Measurements from ENCODE around the gene UGDH. TPM values are rescaled to one million over a fixed set of nuclear protein-coding genes. Genes with fewer than 3 reads are reported as not detected.

UGDH gene
- total and polyA plus RNA-seq, 2 of the 13 experiments (the other 11 are each of a cell fraction or from before 2014, with no cell fraction given): 99.0 to 384 TPM

GRCh38 chr4:39528061-39528465 is 824 bp upstream of the UGDH start (continued):
- TF ChIP-seq ZNF318 (CRISPR knock-in tag; IDR thresholded peaks at IDR 0.05) (0 out of 2 replicates have a peak, but pooled peaks have one; percentile 1), HINFP (CRISPR knock-in tag; IDR thresholded peaks at IDR 0.05; ENCODE audit: low read depth) (no peak), SCMH1 (CRISPR knock-in tag; IDR thresholded peaks at IDR 0.05; ENCODE audit: borderline replicate concordance) (no peak), PRMT3 (CRISPR knock-in tag; IDR thresholded peaks at IDR 0.05; ENCODE audit: borderline replicate concordance, low read depth) (0 out of 2 replicates have a peak, but pooled peaks have one; percentile 6), PAXIP1 (CRISPR knock-in tag; conservative IDR thresholded peaks at IDR 0.05) (no peak), REL (CRISPR knock-in tag; conservative IDR thresholded peaks at IDR 0.05) (0 out of 2 replicates have a peak, but pooled peaks have one; percentile 15), PITX1 (CRISPR knock-in tag; IDR thresholded peaks at IDR 0.05) (peak; percentile 35; the same call in 1 of the 2 replicates), MXD4 (CRISPR knock-in tag; IDR thresholded peaks at IDR 0.05) (no peak), HOXD1 (CRISPR knock-in tag; IDR thresholded peaks at IDR 0.05) (no peak), HNRNPL (IDR thresholded peaks at IDR 0.05; ENCODE audit: low read depth, low read length) (0 out of 2 replicates have a peak, but pooled peaks have one; percentile 1)
- TF ChIP-seq, protein P1, sequence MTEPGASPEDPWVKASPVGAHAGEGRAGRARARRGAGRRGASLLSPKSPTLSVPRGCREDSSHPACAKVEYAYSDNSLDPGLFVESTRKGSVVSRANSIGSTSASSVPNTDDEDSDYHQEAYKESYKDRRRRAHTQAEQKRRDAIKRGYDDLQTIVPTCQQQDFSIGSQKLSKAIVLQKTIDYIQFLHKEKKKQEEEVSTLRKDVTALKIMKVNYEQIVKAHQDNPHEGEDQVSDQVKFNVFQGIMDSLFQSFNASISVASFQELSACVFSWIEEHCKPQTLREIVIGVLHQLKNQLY (CRISPR knock-in tag; IDR thresholded peaks at IDR 0.05): no peak
